Adrenal gland (tissue), 5 donors: ENCODE measurements around the gene LYZL2.

Source experiments
- POLR2A ChIP-seq, 2 donors: fragments of 450-650 bp; IDR thresholded peaks; one replicate each; pipeline ENCODE4 v1.6.1; 2017; ENCODE audit warnings: antibody characterized with exemption in 2 of 2, mild to moderate bottlenecking in 2 of 2, moderate library complexity in 1 of 2
- TF ChIP-seq, protein P1 (sequence below), 6 experiments: fragments of 450-650 bp in 4 of 6; fragments of 200-600 bp in 2 of 6; sonication (generic) in 1 of 6; IDR thresholded peaks; 1 replicate in 5 of 6; 2 replicates in 1 of 6; pipeline versions ENCODE4 v1.5.1 to v1.8.0; 2016 to 2021; ENCODE audit warnings: antibody characterized with exemption in 6 of 6, mild to moderate bottlenecking in 2 of 6, moderate library complexity in 1 of 6
- donor health status: DM: no; HTN: no; CAD: no.

DNA sequence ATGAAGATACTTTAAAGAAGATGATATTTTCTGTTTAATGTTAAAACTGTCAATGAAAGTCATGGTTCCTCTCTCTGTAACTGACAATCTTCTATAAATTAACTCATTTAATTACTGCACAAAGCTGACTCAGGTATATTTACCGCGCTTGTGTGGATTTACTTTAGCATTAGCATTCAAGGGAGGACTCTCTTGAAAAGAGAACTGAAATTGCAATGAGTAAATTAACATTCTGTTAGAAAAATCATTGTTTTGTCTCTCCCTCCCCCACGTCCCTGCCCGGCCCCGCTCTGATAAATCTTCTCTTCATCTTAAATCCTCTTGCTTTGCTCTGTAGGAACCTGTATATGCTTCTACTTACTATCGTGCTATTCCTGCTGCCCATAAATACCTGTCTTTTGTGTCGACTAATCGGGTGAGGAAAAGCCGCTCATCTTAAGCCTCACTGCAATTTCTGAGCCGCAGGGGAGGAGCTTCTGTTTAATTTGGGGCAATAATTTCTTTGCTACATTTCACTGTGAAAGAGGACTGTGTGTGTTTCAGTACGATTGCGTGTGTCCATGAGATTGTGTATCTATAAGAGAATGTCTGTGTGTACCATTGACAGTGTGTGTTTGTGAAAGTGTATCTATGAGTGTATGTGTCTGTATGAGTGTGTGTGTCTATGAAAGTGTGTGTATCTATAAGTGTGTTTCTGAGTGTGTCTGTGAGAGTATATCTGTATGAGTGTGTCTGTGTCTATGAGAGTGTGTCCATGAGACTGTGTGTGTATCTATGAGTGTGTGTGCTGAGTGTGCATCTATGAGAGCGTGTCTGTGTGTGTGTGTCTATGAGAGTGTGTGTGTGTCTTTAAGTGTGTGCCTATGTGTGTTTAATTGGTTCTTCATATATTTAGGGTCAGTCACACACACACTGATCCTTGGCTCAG is 46.5 kb upstream of the LYZL2 start:
- TF ChIP-seq, protein P1, sequence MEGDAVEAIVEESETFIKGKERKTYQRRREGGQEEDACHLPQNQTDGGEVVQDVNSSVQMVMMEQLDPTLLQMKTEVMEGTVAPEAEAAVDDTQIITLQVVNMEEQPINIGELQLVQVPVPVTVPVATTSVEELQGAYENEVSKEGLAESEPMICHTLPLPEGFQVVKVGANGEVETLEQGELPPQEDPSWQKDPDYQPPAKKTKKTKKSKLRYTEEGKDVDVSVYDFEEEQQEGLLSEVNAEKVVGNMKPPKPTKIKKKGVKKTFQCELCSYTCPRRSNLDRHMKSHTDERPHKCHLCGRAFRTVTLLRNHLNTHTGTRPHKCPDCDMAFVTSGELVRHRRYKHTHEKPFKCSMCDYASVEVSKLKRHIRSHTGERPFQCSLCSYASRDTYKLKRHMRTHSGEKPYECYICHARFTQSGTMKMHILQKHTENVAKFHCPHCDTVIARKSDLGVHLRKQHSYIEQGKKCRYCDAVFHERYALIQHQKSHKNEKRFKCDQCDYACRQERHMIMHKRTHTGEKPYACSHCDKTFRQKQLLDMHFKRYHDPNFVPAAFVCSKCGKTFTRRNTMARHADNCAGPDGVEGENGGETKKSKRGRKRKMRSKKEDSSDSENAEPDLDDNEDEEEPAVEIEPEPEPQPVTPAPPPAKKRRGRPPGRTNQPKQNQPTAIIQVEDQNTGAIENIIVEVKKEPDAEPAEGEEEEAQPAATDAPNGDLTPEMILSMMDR (IDR thresholded peaks at IDR 0.05): no peak
- TF ChIP-seq POLR2A (IDR thresholded peaks at IDR 0.05): no peak
